HG02678 (cell line): ENCODE results near the gene ASB1.

ENCODE experiments used
- ATAC-seq: cut with Tn5 transposase; IDR thresholded peaks from one replicate; pipeline ENCODE4 v1.9.1; 2021; ENCODE audit warnings: mild to moderate bottlenecking, moderate library complexity; ENCODE audit not compliant: unreplicated experiment

Gene ASB1, protein sequence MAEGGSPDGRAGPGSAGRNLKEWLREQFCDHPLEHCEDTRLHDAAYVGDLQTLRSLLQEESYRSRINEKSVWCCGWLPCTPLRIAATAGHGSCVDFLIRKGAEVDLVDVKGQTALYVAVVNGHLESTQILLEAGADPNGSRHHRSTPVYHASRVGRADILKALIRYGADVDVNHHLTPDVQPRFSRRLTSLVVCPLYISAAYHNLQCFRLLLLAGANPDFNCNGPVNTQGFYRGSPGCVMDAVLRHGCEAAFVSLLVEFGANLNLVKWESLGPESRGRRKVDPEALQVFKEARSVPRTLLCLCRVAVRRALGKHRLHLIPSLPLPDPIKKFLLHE

DNA sequence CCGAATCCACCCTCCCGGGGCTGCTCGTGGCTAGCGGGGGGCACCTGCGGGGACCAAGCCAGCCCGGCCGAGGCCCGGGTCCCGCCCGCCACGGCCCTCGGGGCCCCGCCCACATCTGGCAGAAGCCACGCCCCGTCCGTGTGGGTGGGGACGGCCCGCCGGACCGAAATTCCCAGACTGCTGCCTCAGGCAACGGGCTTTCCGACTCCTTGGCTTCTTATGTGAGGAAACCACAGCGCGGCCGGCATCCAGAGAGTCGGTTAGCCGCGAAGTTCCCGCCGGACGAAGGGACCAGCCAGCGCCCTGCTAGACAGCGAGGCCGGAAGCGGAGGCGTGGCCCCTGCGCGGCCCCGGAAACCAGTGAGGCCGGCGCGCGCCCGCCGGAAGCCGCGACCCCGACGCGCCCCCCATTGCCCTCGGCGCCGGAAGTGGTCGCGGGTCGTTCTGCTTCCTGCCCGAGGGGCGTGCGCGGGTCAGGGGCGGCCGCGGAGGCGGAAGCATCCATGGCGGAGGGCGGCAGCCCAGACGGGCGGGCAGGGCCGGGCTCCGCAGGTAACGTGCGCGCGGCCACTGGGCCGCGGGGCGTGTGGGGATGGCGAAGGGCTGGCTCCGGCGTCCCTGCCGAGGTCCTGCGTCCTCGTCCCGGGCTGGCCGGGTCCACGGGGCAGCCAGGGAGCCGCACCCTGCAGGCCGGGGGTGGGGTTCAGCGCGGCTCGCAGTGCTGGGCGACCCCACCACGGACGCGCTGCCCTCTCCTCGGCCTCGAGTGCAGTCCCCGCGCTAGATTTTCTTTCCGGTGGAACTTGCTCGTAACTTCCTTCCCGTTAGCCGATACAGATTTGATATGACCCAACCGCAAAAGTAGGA is at the start of gene ASB1:
Gene ASB1 (plus strand): TSS at position 360 of the 867 bp plus-strand sequence. CDS start 144 bp downstream, at position 504.
- peak; percentile 84 for ATAC-seq

GRCh38 chr2:238378230-238379095 is 48.3 kb upstream of the ASB1 start:
- ATAC-seq = no peak

DNA sequence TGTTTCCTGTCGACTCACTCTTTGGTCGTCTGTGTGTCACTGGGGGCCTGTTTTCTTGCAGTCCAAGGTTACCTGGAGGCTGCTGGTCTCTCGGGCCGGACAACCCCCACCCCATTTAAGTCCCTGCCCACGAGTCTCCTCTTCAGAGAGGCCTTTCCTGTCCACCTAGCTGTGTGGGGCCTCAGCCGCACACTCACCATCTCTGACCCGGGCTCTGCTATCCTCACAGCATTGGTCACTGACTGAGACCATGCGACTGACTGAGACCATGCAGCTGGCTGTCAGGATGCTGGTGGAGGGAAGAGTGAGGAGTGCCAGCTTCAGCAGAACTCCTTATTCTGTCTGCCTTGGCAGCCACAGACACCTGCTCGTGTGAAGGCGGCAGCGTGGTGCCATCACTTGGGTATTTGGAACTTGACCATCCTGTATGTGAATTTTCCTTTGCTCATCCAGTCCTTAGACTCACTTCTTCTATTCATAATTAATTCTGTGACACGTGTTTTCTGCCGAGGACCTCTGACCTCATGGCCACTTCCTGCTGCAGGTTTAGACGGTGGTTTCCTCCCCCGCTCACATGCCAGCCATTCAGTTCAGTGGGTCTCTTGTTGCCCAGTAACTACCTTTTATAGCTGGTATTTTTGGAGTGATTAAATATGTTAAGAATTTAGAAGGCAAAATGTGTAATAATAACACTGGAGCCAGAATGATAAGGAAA is 47.5 kb upstream of the ASB1 start:
- no peak for ATAC-seq

DNA sequence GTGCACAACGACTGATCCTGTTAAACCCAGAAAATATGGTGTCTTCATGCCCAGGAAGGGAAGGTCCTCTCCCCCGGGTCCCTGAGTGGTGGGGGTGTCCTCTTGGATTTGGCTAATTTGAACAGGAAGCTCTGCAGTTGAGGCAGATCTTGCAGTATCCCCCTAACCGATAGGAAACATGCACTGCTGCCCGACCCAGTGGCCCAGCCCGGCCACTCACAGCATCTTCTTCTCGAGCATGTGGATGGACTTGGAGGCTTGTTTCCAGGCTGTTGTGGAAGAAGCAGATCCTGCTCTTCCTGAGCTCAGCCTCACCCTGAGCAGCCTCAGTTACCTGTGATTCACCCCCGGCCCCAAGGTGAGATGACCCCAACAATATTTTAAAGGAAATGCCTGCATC is 46.4 kb upstream of the ASB1 start:
- no peak for ATAC-seq

- no peak for ATAC-seq
Measured at GRCh38 chr2:238380785-238381184, 45.9 kb upstream of the ASB1 start.

DNA sequence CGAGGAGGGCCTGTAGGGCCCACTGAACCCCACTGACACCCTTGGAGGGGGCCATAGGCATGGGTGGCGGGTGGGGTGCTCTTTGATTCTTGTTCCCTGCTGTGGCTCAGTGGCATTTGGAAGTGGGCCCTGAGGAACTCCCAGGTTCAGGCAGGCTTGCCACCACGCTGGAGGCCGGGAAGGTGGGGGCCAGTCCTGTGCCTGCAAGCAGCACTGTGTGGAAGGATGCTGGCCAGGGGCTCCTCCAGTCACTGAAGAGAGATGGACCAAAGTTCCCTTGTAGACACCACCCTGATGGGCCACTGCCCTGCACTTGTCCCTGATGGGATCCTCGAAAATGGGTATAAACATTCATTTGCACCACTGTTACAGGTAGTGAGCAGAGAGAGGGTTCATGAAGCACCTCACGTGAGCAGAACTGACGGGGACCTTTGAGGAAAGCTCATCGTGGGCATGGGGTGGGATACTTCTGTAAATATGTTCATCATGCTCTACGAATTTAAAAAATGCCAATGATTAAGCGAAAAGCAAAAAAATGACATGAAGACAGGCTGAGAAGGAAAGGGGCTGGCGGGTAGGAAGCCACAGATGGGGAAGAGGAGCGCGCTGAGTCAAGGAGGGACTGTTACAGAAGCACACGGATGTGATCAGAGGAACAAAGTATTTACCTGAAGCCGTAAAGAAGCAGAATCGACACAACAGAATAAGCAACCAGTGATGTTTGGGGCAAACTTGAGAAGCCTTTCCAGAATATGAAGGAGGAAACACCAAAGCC is 45.2 kb upstream of the ASB1 start:
- ATAC-seq = no peak

DNA sequence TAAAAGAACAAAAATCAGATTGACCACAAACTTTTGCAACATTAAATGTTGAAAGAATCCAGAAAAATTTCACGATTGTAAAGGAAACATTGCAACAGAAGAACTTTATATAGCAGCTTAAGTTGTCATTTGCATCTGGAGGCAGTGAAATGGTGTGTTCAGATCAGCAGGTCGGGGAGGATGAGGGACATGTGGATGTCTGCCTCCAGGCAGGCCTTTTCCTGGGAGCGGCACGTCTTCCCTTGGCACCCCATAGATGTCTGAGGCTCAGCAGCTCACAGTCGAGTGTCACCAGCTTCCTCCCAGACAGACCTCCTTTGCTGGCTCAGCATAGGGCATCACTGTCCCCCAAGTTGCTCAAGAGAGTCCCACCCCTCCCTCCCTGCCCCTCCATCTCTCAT is 44.3 kb upstream of the ASB1 start:
- ATAC-seq = no peak

DNA sequence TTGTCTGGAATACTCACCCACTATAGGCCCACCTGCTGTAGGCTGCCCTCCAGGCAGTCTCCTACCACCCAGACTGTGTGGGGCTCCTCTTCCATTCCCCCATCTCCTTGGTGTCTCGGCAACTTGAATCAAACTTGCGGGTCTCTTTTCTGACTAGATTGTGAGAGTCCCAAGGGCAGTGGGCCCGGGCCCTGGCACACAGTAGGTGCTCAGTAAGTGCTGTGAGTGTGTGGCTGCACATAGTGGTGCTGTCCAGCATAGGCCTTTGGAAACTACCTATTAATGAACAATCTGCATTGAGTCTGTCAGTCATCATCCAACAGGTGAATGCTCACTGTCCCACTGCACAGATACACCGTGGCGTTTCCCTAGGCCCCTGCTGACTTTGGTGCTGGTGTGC is 43.6 kb upstream of the ASB1 start:
- no peak for ATAC-seq

- ATAC-seq = no peak
Measured at GRCh38 chr2:238383743-238384380, 42.9 kb upstream of the ASB1 start.

- no peak for ATAC-seq
Measured at GRCh38 chr2:238387332-238387731, 39.4 kb upstream of the ASB1 start.

DNA sequence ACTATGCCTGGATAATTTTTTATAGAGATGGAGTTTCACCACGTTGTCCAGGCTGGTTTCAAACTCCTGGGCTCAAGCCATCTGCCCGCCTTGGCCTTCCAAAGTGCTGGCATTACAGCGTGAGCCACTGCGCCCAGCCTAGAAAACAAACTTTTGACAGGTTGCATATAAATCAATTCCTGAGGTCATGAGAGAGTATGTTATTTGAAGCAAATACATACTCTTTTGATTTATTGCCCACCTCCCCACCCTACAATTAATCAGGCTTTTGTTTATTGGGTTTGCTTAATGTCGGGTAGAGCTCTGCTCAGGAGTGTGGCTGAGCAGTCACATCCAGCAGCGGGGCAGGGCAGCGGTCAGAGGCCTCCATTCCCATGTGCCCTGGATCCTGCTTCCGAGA is 37.9 kb upstream of the ASB1 start:
- no peak for ATAC-seq

- no peak for ATAC-seq
Measured at GRCh38 chr2:238389988-238390589, 36.6 kb upstream of the ASB1 start.

DNA sequence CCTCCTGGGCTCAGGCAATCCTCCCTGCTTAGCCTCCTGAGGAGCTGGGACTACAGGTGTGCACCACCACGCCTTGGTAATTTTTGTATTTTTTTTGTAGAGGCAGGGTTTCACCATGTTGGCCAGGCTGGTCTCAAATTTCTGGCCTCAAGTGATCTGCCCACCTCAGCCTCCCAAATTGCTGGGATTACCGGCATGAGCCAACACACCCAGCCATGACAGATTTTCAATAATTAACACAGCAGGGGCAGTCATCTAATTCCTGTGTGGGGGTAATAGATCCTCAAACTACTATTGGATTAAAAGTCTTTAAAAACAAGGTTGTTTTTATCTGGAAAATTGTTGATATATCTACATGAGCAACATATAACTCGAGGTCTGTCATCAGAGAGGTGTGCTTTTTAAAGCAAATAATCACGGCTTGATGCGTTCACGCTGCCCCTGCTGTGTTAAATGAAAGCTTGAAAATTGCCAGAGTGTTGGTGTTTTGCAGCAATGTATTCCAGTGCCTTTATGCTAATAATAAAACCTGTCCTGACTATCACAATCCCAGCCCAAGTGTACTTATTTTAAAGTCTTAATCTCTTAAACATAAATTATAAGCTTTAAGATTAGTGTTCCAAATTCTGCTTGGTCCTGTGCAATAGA is 35.6 kb upstream of the ASB1 start:
- ATAC-seq = no peak

GRCh38 chr2:238396663-238397062 is 30.1 kb upstream of the ASB1 start:
- no peak for ATAC-seq

- no peak for ATAC-seq
Measured at GRCh38 chr2:238397356-238397755, 29.4 kb upstream of the ASB1 start.

- no peak for ATAC-seq
Measured at GRCh38 chr2:238398577-238398976, 28.1 kb upstream of the ASB1 start.

DNA sequence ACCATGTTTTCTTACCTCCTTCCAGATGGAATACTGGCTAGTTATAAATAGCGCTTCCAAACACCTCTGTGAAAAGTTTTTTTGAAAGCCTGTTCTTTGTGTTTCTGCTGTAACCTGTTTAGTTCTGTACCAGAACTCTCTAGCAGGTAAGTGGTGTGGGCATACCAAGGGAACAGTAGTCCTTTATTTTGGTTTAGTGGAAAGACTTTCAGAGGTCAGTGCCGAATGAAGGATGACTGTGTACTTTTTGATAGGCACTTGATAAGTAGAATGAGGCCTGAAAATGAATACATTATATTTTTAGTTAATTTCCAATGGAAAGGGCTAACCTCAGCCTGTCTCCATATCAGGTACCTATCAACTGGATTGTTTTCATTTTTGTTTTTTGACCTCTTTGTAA is 27.6 kb upstream of the ASB1 start:
- ATAC-seq = no peak

DNA sequence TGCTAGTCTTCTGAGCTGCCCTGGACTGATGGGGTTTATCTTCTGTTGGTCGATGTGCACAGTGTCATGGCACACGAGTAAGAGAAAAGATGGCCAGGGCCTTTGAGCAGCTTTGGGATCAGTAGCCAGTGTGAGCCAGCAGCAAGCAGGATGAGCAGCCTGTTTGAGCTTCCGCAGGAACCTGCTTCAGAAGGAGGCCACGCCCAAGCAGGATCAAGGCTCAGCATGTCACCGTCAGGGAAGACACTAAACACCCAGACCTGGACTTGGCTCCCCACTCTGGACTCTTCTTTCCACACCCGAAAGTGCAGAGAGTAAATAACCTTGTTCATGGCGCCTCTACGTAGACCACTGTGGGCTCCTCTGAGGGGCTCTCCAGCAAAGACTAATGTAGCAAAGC is 25.2 kb upstream of the ASB1 start:
- no peak for ATAC-seq
